HCT116 (cell line): ENCODE results near the gene SYNDIG1. TPM values are rescaled to one million over a fixed set of nuclear protein-coding genes. Genes with fewer than 3 reads are reported as not detected.

Source experiments
- ATAC-seq: fragments of 200-7000 bp; cut with Tn5 transposase; 2 replicates; pipeline ENCODE4 v1.9.1; 2020; ENCODE audit warnings: mild to moderate bottlenecking, moderate library complexity
- BruUV-seq: library from RNA; stranded (reverse); fragments of 400-500 nt; replicated peaks from 2 replicates; lab custom pipeline; 2021; lab: Mats Ljungman, UMichigan
- CTCF ChIA-PET: fragments of 300-600 bp; sonication (Branson Sonifier 250); formaldehyde crosslinking; loops from one replicate; lab custom pipeline; 2021; ENCODE audit warnings: antibody characterized with exemption; lab: Charles Lee
- POLR2A ChIA-PET: fragments of 300-600, 350-600 bp; sonication (Branson Sonifier 250); formaldehyde crosslinking; loops from one replicate; lab custom pipeline; 2021; ENCODE audit warnings: antibody characterized with exemption; lab: Charles Lee
- RAD21 ChIA-PET, 2 experiments: fragments of 300-600 bp; sonication (Branson Sonifier 250); formaldehyde crosslinking; loops; one replicate each; lab custom pipeline; 2023; ENCODE audit warnings: low total read pairs in 2 of 2; ENCODE audit not compliant: uncharacterized antibody in 2 of 2, unreplicated experiment in 2 of 2, low non-redundant PET in 1 of 2; lab: Charles Lee
- DNase-seq: peaks from one replicate; pipeline ENCODE4 v3.0.0-alpha.2; 2010; ENCODE audit warnings: low read depth, low spot score
- H2AFZ ChIP-seq: fragments of 200-600 bp; shearing (Covaris generic), sonication (generic); 2 replicates; pipeline ENCODE4 v1.6.1; 2017; ENCODE audit warnings: low read depth, mixed run types, mixed read lengths, antibody characterized with exemption, low read length; ENCODE audit not compliant: poor library complexity, severe bottlenecking
- H3K27ac ChIP-seq: 2 replicates; pipeline ENCODE4 v1.5.1; 2012; ENCODE audit warnings: low read depth, low read length
- H3K27me3 ChIP-seq: fragments of 200-600 bp; sonication (generic); 2 replicates; pipeline ENCODE4 v1.6.1; 2016; ENCODE audit warnings: mixed run types, low read length, mixed read lengths; ENCODE audit not compliant: insufficient read depth
- H3K36me3 ChIP-seq, 2 experiments: fragments of 200-500 bp in 1 of 2; fragments of 200-600 bp in 1 of 2; sonication (Bioruptor generic) in 1 of 2; sonication (generic) in 1 of 2; 2 replicates each; pipeline versions ENCODE4 v1.5.1 to v1.6.1; 2014 to 2016; ENCODE audit warnings: low read length in 2 of 2, inconsistent platforms in 1 of 2, mixed read lengths in 1 of 2, mixed run types in 1 of 2; ENCODE audit not compliant: insufficient read depth in 2 of 2, control insufficient read depth in 1 of 2
- H3K4me1 ChIP-seq, 2 experiments: fragments of 200-600 bp in 1 of 2; sonication (generic) in 1 of 2; 2 replicates each; pipeline versions ENCODE4 v1.5.1 to v1.6.1; 2012 to 2017; ENCODE audit warnings: low read length in 2 of 2, inconsistent platforms in 1 of 2, mild to moderate bottlenecking in 1 of 2, mixed read lengths in 1 of 2, mixed run types in 1 of 2, moderate library complexity in 1 of 2; ENCODE audit not compliant: insufficient read depth in 2 of 2, control insufficient read depth in 1 of 2
- H3K4me2 ChIP-seq: fragments of 200-600 bp; sonication (generic); 2 replicates; pipeline ENCODE4 v1.6.1; 2017; ENCODE audit warnings: mixed run types, low read length, mixed read lengths
- H3K4me3 ChIP-seq, 2 experiments: fragments of 200-600 bp in 1 of 2; sonication (generic) in 1 of 2; replicated peaks in 1 of 2; 2 replicates each; pipeline ENCODE4 v1.5.1; 2011 to 2016; ENCODE audit warnings: low read length in 2 of 2, control low read depth in 1 of 2, low read depth in 1 of 2, mild to moderate bottlenecking in 1 of 2, mixed read lengths in 1 of 2, mixed run types in 1 of 2
- H3K79me2 ChIP-seq: fragments of 200-600 bp; sonication (generic); 2 replicates; pipeline ENCODE4 v1.6.1; 2017; ENCODE audit warnings: mild to moderate bottlenecking, mixed run types, low read length, moderate library complexity, mixed read lengths; ENCODE audit not compliant: insufficient read depth
- H3K9ac ChIP-seq: fragments of 200-600 bp; sonication (generic); 2 replicates; pipeline ENCODE4 v1.6.1; 2016; ENCODE audit warnings: low read length, mixed read lengths
- H3K9me2 ChIP-seq: fragments of 200-600 bp; sonication (generic), shearing (Covaris generic); 2 replicates; pipeline ENCODE4 v1.6.1; 2017; ENCODE audit warnings: mixed run types, mild to moderate bottlenecking, moderate library complexity; ENCODE audit not compliant: insufficient read depth
- H3K9me3 ChIP-seq, 2 experiments: fragments of 200-500 bp in 1 of 2; fragments of 200-600 bp in 1 of 2; sonication (Bioruptor generic) in 1 of 2; sonication (generic) in 1 of 2; 2 replicates each; pipeline ENCODE4 v1.6.1; 2014 to 2017; ENCODE audit warnings: low read length in 2 of 2, mixed read lengths in 2 of 2, inconsistent platforms in 1 of 2, low read depth in 1 of 2, mild to moderate bottlenecking in 1 of 2, mixed run types in 1 of 2, moderate library complexity in 1 of 2; ENCODE audit not compliant: control insufficient read depth in 1 of 2, insufficient read depth in 1 of 2
- H4K20me1 ChIP-seq: fragments of 200-600 bp; sonication (generic), shearing (Covaris generic); 2 replicates; pipeline ENCODE4 v1.6.1; 2017; ENCODE audit warnings: mixed run types, mild to moderate bottlenecking, moderate library complexity; ENCODE audit not compliant: insufficient read depth
- ELF1 ChIP-seq: IDR thresholded peaks from 2 replicates; pipeline ENCODE4 v1.6.1; 2012; ENCODE audit warnings: low read depth, borderline replicate concordance
- SIN3A ChIP-seq: IDR thresholded peaks from 2 replicates; pipeline ENCODE4 v1.6.1; 2012; ENCODE audit warnings: low read depth
- TCF7L2 ChIP-seq: IDR thresholded peaks from 2 replicates; pipeline ENCODE4 v1.7.0; 2011; ENCODE audit warnings: borderline replicate concordance, inconsistent platforms; ENCODE audit not compliant: insufficient read depth, insufficient read length; ENCODE audit errors: extremely low read depth
- YY1 ChIP-seq: IDR thresholded peaks from 2 replicates; pipeline ENCODE4 v1.6.1; 2011; ENCODE audit warnings: low read length, low read depth, moderate library complexity, mild to moderate bottlenecking; ENCODE audit not compliant: insufficient replicate concordance; ENCODE audit errors: extremely low read depth
- ZNF274 ChIP-seq: fragments of 200-500 bp; sonication (Bioruptor generic); IDR thresholded peaks from 2 replicates; pipeline ENCODE4 v1.6.1; 2014; ENCODE audit warnings: mild to moderate bottlenecking, low read depth, low read length, inconsistent platforms
- intact Hi-C: fragments of 100-400 bp; cut with micrococcal nuclease; formaldehyde crosslinking; loops from 2 replicates; pipeline ENCODE4 v1.10.0; 2022
- total RNA-seq: library from RNA; stranded (reverse); gene quantifications from one replicate; pipeline ENCODE4 v1.2.1, GENCODE V29; 2021; ENCODE audit not compliant: unreplicated experiment
- TF ChIP-seq, protein P1 (sequence below), 3 experiments: fragments of 200-600 bp in 1 of 3; sonication (generic) in 1 of 3; IDR thresholded peaks in 2 of 3; conservative IDR thresholded peaks in 1 of 3; 2 replicates each; pipeline ENCODE4 v1.5.1; 2012 to 2017; ENCODE audit warnings: low read depth in 2 of 3, low read length in 2 of 3, antibody characterized with exemption in 1 of 3, borderline replicate concordance in 1 of 3, control low read depth in 1 of 3, mild to moderate bottlenecking in 1 of 3, mixed read lengths in 1 of 3, mixed run types in 1 of 3, moderate library complexity in 1 of 3; ENCODE audit not compliant: insufficient read depth in 1 of 3
- TF ChIP-seq, protein P2 (sequence below): IDR thresholded peaks from 2 replicates; pipeline ENCODE4 v1.6.1; 2012

Gene SYNDIG1
- total RNA-seq, 1 experiment from 2014 or later, result not detected

GRCh38 chr20:24682496-24682985, 213.1 kb downstream of the SYNDIG1 start:
- peaks cover 0 to under 1% of the 10 kb centered on the region in 2 experiments; a peak in 1 of 4 replicates for H3K9me3 ChIP-seq
- no peak for ATAC-seq
- POLR2A ChIA-PET, result no interaction called here

DNA sequence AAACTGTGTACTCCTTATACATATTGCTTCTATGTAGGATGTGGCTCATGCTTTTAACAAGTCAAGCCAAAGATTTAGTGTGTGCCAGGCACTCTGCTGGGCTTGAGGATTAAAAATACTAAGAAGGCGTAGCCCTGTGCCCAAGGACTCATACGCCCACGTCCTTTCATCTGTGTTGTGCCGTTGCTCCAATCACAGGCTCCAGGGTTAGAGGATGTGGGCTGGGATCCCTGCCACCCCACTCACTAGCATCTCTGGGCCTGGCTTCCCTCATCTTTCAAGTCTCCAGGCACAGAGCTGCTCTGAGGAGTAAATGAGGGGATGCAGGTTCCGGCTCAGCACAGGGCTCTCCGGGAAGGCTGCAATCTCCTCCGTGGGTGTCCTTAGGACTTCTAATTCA, 214.2 kb downstream of the SYNDIG1 start:
- POLR2A ChIA-PET, result no interaction called here
- BruUV-seq, result no TSS peak
- CTCF ChIA-PET, result no interaction called here

More at GRCh38 chr20:24682496-24682985, 213.1 kb downstream of the SYNDIG1 start:
- TF ChIP-seq, protein P1, sequence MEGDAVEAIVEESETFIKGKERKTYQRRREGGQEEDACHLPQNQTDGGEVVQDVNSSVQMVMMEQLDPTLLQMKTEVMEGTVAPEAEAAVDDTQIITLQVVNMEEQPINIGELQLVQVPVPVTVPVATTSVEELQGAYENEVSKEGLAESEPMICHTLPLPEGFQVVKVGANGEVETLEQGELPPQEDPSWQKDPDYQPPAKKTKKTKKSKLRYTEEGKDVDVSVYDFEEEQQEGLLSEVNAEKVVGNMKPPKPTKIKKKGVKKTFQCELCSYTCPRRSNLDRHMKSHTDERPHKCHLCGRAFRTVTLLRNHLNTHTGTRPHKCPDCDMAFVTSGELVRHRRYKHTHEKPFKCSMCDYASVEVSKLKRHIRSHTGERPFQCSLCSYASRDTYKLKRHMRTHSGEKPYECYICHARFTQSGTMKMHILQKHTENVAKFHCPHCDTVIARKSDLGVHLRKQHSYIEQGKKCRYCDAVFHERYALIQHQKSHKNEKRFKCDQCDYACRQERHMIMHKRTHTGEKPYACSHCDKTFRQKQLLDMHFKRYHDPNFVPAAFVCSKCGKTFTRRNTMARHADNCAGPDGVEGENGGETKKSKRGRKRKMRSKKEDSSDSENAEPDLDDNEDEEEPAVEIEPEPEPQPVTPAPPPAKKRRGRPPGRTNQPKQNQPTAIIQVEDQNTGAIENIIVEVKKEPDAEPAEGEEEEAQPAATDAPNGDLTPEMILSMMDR (IDR thresholded peaks at IDR 0.05 in 2 of 3, conservative IDR thresholded peaks at IDR 0.05 in 1 of 3; ENCODE audit: borderline replicate concordance in 1 of 3, insufficient read depth in 1 of 3, low read depth in 2 of 3, low read length in 2 of 3), result no peak
- no peak for TF ChIP-seq SIN3A
- RAD21 ChIA-PET, result no interaction called here
- Histone ChIP-seq H3K79me2 (no peaks in the 10 kb centered on the region), H3K4me2 (no peak overlapping the region), H3K4me3 (no peak overlapping the region), H3K9me2 (no peaks in the 10 kb centered on the region), H3K27me3 (no peaks in the 10 kb centered on the region; the same call in 1 of the 2 replicates), H3K9ac (no peak overlapping the region), H4K20me1 (no peaks in the 10 kb centered on the region), H3K36me3 (no peaks in the 10 kb centered on the region), H2AFZ (no peak overlapping the region), H3K4me1 (no peaks in the 10 kb centered on the region), H3K27ac (no peak overlapping the region)
- no TSS peak for BruUV-seq
- CTCF ChIA-PET, result no interaction called here
- no peak for DNase-seq
- intact Hi-C loops, result no loop called here

More for the DNA sequence above, 214.2 kb downstream of the SYNDIG1 start:
- H3K9me3 ChIP-seq, result peaks cover 0 to 6% of the 10 kb centered on the region in 2 experiments; a peak in 2 of 4 replicates
- H3K27me3 ChIP-seq, result no peaks in the 10 kb centered on the region; the same call in 1 of the 2 replicates
- TF ChIP-seq YY1 (no peak), ELF1 (no peak), ZNF274 (no peak), TCF7L2 (no peak)
- TF ChIP-seq, protein P2, sequence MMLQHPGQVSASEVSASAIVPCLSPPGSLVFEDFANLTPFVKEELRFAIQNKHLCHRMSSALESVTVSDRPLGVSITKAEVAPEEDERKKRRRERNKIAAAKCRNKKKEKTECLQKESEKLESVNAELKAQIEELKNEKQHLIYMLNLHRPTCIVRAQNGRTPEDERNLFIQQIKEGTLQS, result no peak
- ATAC-seq, result no peak
- no peak overlapping the region for H3K4me3 ChIP-seq
- H3K27ac ChIP-seq, result no peak overlapping the region
- intact Hi-C loops, result no loop called here
- no peak overlapping the region for H2AFZ ChIP-seq
- no peaks in the 10 kb centered on the region for H3K36me3 ChIP-seq
- no peak overlapping the region for H3K4me2 ChIP-seq
- no peak for DNase-seq
- H3K9ac ChIP-seq, result no peak overlapping the region
- H3K9me2 ChIP-seq, result no peaks in the 10 kb centered on the region
- H4K20me1 ChIP-seq, result no peaks in the 10 kb centered on the region
- RAD21 ChIA-PET, result no interaction called here
- H3K79me2 ChIP-seq, result no peaks in the 10 kb centered on the region
- H3K4me1 ChIP-seq, result no peaks in the 10 kb centered on the region
